Measurements from ENCODE around the gene ZNF679. TPM values are rescaled to one million over a fixed set of nuclear protein-coding genes. Genes with fewer than 3 reads are reported as not detected.
A peak's percentile ranks its signal among the peaks of the same experiment; 100 is the strongest.

The ZNF679 gene
- polyA plus RNA-seq, 1 donor (not counting 4 experiments of a cell fraction or from before 2014, with no cell fraction given), result not detected

DNA sequence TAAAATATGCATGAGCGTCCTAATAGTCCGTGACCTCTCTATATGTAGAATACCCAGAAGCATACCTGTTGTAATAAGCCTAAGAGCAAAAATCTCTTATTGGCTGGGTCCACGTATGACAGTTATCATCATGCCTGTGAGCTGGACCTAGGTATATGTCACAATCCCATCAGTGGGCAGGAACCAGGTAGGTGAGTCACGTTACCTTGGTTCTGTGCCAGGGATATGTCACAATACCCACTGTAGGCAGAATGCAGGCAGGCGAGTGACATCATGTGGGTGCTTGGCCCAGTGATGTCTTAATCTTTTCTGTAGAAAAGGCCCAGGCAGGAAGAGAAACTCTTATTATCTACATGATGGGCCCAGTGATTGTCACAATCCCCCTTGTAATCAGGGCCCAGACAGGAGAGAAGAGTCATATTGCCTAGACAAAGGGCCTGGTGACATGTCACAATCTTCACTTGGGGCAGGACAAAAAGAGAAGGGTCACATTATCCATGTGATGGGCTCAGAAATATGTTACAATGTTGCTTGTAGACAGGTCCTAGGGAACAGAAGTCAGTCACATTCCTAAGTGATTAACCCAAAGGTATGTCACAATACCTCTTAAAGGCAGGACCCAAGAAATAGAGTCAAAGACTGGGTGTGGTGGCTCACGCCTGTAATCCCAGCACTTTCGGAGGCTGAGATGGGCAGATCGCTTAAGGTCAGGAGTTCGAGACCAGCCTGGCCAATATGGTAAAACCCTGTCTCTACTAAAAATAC is 72.5 kb downstream of the ZNF679 start:
- Histone ChIP-seq H3K9me3 (ENCODE audit: control insufficient read depth, low read depth, low read length) (peaks cover 2% of the 10 kb centered on the region), H3K4me2 (ENCODE audit: control insufficient read depth, extremely low read depth, insufficient read depth, low read depth, low read length) (no peak overlapping the region), H3K27me3 (ENCODE audit: control insufficient read depth, extremely low read depth, insufficient read depth, low read length) (no peaks in the 10 kb centered on the region), H3K4me3 (ENCODE audit: control insufficient read depth in 2 of 3, extremely low read depth in 1 of 3, insufficient read depth in 2 of 3, low read depth in 1 of 3, low read length in 3 of 3) (no peak overlapping the region), H3K36me3 (ENCODE audit: control insufficient read depth in 2 of 2, extremely low read depth in 1 of 2, insufficient read depth in 2 of 2, low read length in 2 of 2) (no peaks in the 10 kb centered on the region), H3K79me2 (ENCODE audit: control insufficient read depth, insufficient read depth, low read length) (no peaks in the 10 kb centered on the region), H3K9me1 (ENCODE audit: control insufficient read depth, extremely low read depth, insufficient read depth, low read length) (no peaks in the 10 kb centered on the region), H4K20me1 (ENCODE audit: control insufficient read depth, extremely low read depth, insufficient read depth, low read length) (no peaks in the 10 kb centered on the region), H3K4me1 (ENCODE audit: control insufficient read depth, extremely low read depth, insufficient read depth, low read length) (no peaks in the 10 kb centered on the region), H3K27ac (ENCODE audit: control insufficient read depth, insufficient read depth, low read length) (no peak overlapping the region), H3K9ac (ENCODE audit: control insufficient read depth, extremely low read depth, insufficient read depth, low read length) (no peak overlapping the region), H2AFZ (ENCODE audit: control insufficient read depth, low read length) (no peak overlapping the region)
- DNase-seq (ENCODE audit: low read depth, low spot score) (no peak), FAIRE-seq (no peak)
- TF ChIP-seq EZH2 (IDR thresholded peaks at IDR 0.05; ENCODE audit: low read length), result no peak
- TF ChIP-seq, protein P1, sequence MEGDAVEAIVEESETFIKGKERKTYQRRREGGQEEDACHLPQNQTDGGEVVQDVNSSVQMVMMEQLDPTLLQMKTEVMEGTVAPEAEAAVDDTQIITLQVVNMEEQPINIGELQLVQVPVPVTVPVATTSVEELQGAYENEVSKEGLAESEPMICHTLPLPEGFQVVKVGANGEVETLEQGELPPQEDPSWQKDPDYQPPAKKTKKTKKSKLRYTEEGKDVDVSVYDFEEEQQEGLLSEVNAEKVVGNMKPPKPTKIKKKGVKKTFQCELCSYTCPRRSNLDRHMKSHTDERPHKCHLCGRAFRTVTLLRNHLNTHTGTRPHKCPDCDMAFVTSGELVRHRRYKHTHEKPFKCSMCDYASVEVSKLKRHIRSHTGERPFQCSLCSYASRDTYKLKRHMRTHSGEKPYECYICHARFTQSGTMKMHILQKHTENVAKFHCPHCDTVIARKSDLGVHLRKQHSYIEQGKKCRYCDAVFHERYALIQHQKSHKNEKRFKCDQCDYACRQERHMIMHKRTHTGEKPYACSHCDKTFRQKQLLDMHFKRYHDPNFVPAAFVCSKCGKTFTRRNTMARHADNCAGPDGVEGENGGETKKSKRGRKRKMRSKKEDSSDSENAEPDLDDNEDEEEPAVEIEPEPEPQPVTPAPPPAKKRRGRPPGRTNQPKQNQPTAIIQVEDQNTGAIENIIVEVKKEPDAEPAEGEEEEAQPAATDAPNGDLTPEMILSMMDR (optimal IDR thresholded peaks at IDR 0.05 in 1 of 3, IDR thresholded peaks at IDR 0.05 in 1 of 3, conservative IDR thresholded peaks at IDR 0.05 in 1 of 3; ENCODE audit: extremely low read depth in 1 of 3, insufficient read depth in 2 of 3, low read length in 3 of 3), result no peak
- dilution Hi-C loops (cut with MboI; ENCODE audit: extremely low pct_ligation_motif_present, low sequenced_read_pairs), result no loop called here

DNA sequence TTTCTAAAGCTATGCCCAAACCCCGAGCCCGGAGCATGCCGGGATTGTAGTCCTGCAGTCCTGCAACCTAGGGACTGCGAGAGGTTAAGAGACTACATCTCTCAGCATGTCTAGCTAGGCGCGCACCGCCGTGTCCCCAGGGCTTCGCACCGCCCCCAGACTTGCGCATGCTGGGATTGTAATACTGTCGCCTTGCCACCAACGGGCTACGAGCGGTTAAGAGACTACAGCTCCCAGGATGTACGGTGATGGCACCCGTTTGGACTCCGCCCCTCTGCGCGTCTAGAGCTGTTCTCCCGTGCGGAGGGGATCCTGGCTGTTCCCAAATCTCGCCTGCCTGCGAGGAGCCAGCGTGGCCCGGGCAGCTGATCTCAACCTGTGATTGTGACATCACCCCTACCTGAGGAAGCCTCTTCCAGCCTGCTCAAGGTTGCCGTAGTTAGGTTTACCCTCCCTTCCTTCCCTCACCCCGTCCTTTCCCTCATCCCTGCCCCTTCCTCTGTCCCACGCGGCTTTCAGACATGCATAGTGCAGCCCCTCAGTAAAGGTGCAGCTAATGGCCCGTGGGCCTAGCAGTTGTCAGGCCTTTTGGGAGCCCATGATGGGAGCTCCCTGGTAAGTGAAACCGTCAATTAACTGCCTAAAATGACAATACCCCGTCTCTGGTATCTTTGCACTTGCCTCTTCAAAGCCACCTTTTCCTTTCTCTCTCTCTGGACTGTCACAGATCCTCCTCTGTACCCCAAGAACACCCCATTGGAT is 79.2 kb downstream of the ZNF679 start:
- H4K20me1 ChIP-seq (ENCODE audit: control insufficient read depth, extremely low read depth, insufficient read depth, low read length), result no peaks in the 10 kb centered on the region
- H3K4me1 ChIP-seq (ENCODE audit: control insufficient read depth, extremely low read depth, insufficient read depth, low read length), result peaks cover 4% of the 10 kb centered on the region
- H3K27me3 ChIP-seq (ENCODE audit: control insufficient read depth, extremely low read depth, insufficient read depth, low read length), result no peaks in the 10 kb centered on the region
- H3K4me2 ChIP-seq (ENCODE audit: control insufficient read depth, extremely low read depth, insufficient read depth, low read depth, low read length), result peak overlapping the region; percentile 89
- no peaks in the 10 kb centered on the region for H3K36me3 ChIP-seq (ENCODE audit: control insufficient read depth in 2 of 2, extremely low read depth in 1 of 2, insufficient read depth in 2 of 2, low read length in 2 of 2)
- TF ChIP-seq EZH2 (IDR thresholded peaks at IDR 0.05; ENCODE audit: low read length), result no peak
- TF ChIP-seq, protein P1 (optimal IDR thresholded peaks at IDR 0.05 in 1 of 3, IDR thresholded peaks at IDR 0.05 in 1 of 3, conservative IDR thresholded peaks at IDR 0.05 in 1 of 3; ENCODE audit: extremely low read depth in 1 of 3, insufficient read depth in 2 of 3, low read length in 3 of 3), result no peak
- H3K9me1 ChIP-seq (ENCODE audit: control insufficient read depth, extremely low read depth, insufficient read depth, low read length), result no peaks in the 10 kb centered on the region
- peak overlapping the region; percentile 98 for H2AFZ ChIP-seq (ENCODE audit: control insufficient read depth, low read length)
- dilution Hi-C loops (cut with MboI; ENCODE audit: extremely low pct_ligation_motif_present, low sequenced_read_pairs), result no loop called here
- FAIRE-seq (peak; percentile 75), DNase-seq (ENCODE audit: low read depth, low spot score) (no peak)
- H3K9me3 ChIP-seq (ENCODE audit: control insufficient read depth, low read depth, low read length), result no peaks in the 10 kb centered on the region
- peak overlapping the region; percentile 82 for H3K9ac ChIP-seq (ENCODE audit: control insufficient read depth, extremely low read depth, insufficient read depth, low read length)
- H3K27ac ChIP-seq (ENCODE audit: control insufficient read depth, insufficient read depth, low read length), result peak overlapping the region; percentile 75
- peak overlapping the region; percentile 33 to 74 (median 42) for H3K4me3 ChIP-seq (ENCODE audit: control insufficient read depth in 2 of 3, extremely low read depth in 1 of 3, insufficient read depth in 2 of 3, low read depth in 1 of 3, low read length in 3 of 3)
- H3K79me2 ChIP-seq (ENCODE audit: control insufficient read depth, insufficient read depth, low read length), result no peaks in the 10 kb centered on the region
